ENCODE measurements around the gene TSC1. TPM values are rescaled to one million over a fixed set of nuclear protein-coding genes. Genes with fewer than 3 reads are reported as not detected.

The TSC1 gene
- total RNA-seq, 1 donor from 2014 or later, result 64.9 TPM

- H3K4me1 ChIP-seq, result no peaks in the 10 kb centered on the region
- no peak overlapping the region for H2AFZ ChIP-seq (replicated peaks)
- no peaks in the 10 kb centered on the region for H3K9me3 ChIP-seq (ENCODE audit: low read depth)
- no peak for DNase-seq (ENCODE audit: low spot score)
- H3K4me3 ChIP-seq, result no peak overlapping the region
- H3K4me2 ChIP-seq, result no peak overlapping the region
- H3K27me3 Mint-ChIP-seq (ENCODE audit: insufficient read depth, low read depth), result peaks cover 2% of the 10 kb centered on the region
- H3K27me3 ChIP-seq, result no peaks in the 10 kb centered on the region
- no peak overlapping the region for H3K27ac Mint-ChIP-seq
- no peaks in the 10 kb centered on the region for H3K79me2 ChIP-seq (ENCODE audit: low read depth)
- peaks cover 1% of the 10 kb centered on the region for H3K4me1 Mint-ChIP-seq
- TF ChIP-seq CTCF (IDR thresholded peaks at IDR 0.05) (no peak), EZH2 (IDR thresholded peaks at IDR 0.05) (no peak), EZH2phosphoT487 (IDR thresholded peaks at IDR 0.05) (no peak)
- H3K27ac ChIP-seq, result no peak overlapping the region
- H3F3A ChIP-seq (ENCODE audit: low read depth), result no peaks in the 10 kb centered on the region
- no peak overlapping the region for H3K4me3 Mint-ChIP-seq
- H3K36me3 Mint-ChIP-seq, result peaks cover 12% of the 10 kb centered on the region
- no peaks in the 10 kb centered on the region for H3K9me3 Mint-ChIP-seq
- H3K9ac ChIP-seq, result no peak overlapping the region
- H3K36me3 ChIP-seq, result peaks cover 6% of the 10 kb centered on the region
- peaks cover 8% of the 10 kb centered on the region for H4K20me1 ChIP-seq (ENCODE audit: low read depth)
These were observed 35.8 kb downstream of the TSC1 start for GRCh38 chr9:132908635-132909034.

- no peak overlapping the region for H3K27ac Mint-ChIP-seq
- no peak overlapping the region for H3K27ac ChIP-seq
- H3K4me3 ChIP-seq, result no peak overlapping the region
- no peaks in the 10 kb centered on the region for H3K9me3 ChIP-seq (ENCODE audit: low read depth)
- H3K4me3 Mint-ChIP-seq, result no peak overlapping the region
- no peak overlapping the region for H3K9ac ChIP-seq
- H3K4me2 ChIP-seq, result no peak overlapping the region
- H3F3A ChIP-seq (ENCODE audit: low read depth), result peaks cover 10% of the 10 kb centered on the region
- H3K4me1 Mint-ChIP-seq, result peaks cover 6% of the 10 kb centered on the region
- no peak for TF ChIP-seq EZH2 (IDR thresholded peaks at IDR 0.05)
- no peak for TF ChIP-seq CTCF (IDR thresholded peaks at IDR 0.05)
- TF ChIP-seq EZH2phosphoT487 (IDR thresholded peaks at IDR 0.05), result no peak
- peaks cover 2% of the 10 kb centered on the region for H3K27me3 Mint-ChIP-seq (ENCODE audit: insufficient read depth, low read depth)
- peaks cover 14% of the 10 kb centered on the region for H4K20me1 ChIP-seq (ENCODE audit: low read depth)
- H3K36me3 ChIP-seq, result peaks cover 6% of the 10 kb centered on the region
- no peak overlapping the region for H2AFZ ChIP-seq (replicated peaks)
- H3K9me3 Mint-ChIP-seq, result no peaks in the 10 kb centered on the region
- H3K27me3 ChIP-seq, result no peaks in the 10 kb centered on the region
- H3K36me3 Mint-ChIP-seq, result peaks cover 9% of the 10 kb centered on the region
- DNase-seq (ENCODE audit: low spot score), result no peak
- no peaks in the 10 kb centered on the region for H3K79me2 ChIP-seq (ENCODE audit: low read depth)
- no peaks in the 10 kb centered on the region for H3K4me1 ChIP-seq
These were observed 38.7 kb downstream of the TSC1 start for GRCh38 chr9:132905726-132906125.

- Histone ChIP-seq H3K4me1 (no peaks in the 10 kb centered on the region), H3K36me3 (no peaks in the 10 kb centered on the region), H3K9me3 (ENCODE audit: low read depth) (no peaks in the 10 kb centered on the region), H3F3A (ENCODE audit: low read depth) (peaks cover 10% of the 10 kb centered on the region), H3K9ac (no peak overlapping the region), H3K4me3 (no peak overlapping the region), H3K27ac (no peak overlapping the region), H3K27me3 (no peaks in the 10 kb centered on the region), H4K20me1 (ENCODE audit: low read depth) (peaks cover 14% of the 10 kb centered on the region), H3K79me2 (ENCODE audit: low read depth) (no peaks in the 10 kb centered on the region), H3K4me2 (no peak overlapping the region), H2AFZ (replicated peaks) (no peak overlapping the region)
- peaks cover 7% of the 10 kb centered on the region for H3K36me3 Mint-ChIP-seq
- peak overlapping the region; percentile 8 for H3K27ac Mint-ChIP-seq
- TF ChIP-seq CTCF (IDR thresholded peaks at IDR 0.05), result no peak
- TF ChIP-seq EZH2phosphoT487 (IDR thresholded peaks at IDR 0.05), result no peak
- no peak for TF ChIP-seq EZH2 (IDR thresholded peaks at IDR 0.05)
- no peaks in the 10 kb centered on the region for H3K9me3 Mint-ChIP-seq
- peaks cover 6% of the 10 kb centered on the region for H3K4me1 Mint-ChIP-seq
- H3K27me3 Mint-ChIP-seq (ENCODE audit: insufficient read depth, low read depth), result no peaks in the 10 kb centered on the region
- DNase-seq (ENCODE audit: low spot score), result no peak
- H3K4me3 Mint-ChIP-seq, result no peak overlapping the region
These were observed 40.6 kb downstream of the TSC1 start for GRCh38 chr9:132903574-132904492.

Measured in neural progenitor cell (in vitro differentiated cells).